HG03354 (cell line): ENCODE data around the gene ZNF512B.

Experiments
- ATAC-seq: cut with Tn5 transposase; IDR thresholded peaks from one replicate; pipeline ENCODE4 v1.9.1; 2021; ENCODE audit warnings: mild to moderate bottlenecking; ENCODE audit not compliant: unreplicated experiment, poor library complexity, severe bottlenecking

ZNF512B gene

GRCh38 chr20:63952210-63952535, 17.6 kb downstream of the ZNF512B start:
- ATAC-seq: no peak

GRCh38 chr20:63951398-63952209, 18.1 kb downstream of the ZNF512B start:
- ATAC-seq: no peak

GRCh38 chr20:63950701-63951397, 18.9 kb downstream of the ZNF512B start:
- no peak for ATAC-seq

GRCh38 chr20:63947638-63948456, 21.9 kb downstream of the ZNF512B start:
- ATAC-seq: no peak

GRCh38 chr20:63946986-63947637, 22.6 kb downstream of the ZNF512B start:
- ATAC-seq: no peak

GRCh38 chr20:63945921-63946920, 23.5 kb downstream of the ZNF512B start:
- ATAC-seq: no peak

GRCh38 chr20:63945031-63945658, 24.6 kb downstream of the ZNF512B start:
- ATAC-seq: no peak

- no peak for ATAC-seq
Measured at GRCh38 chr20:63944078-63944941, 25.4 kb downstream of the ZNF512B start.

- ATAC-seq: no peak
Measured at GRCh38 chr20:63943808-63944077, 26.0 kb downstream of the ZNF512B start.

GRCh38 chr20:63942969-63943807, 26.5 kb downstream of the ZNF512B start:
- no peak for ATAC-seq

GRCh38 chr20:63942250-63942951, 27.3 kb downstream of the ZNF512B start:
- ATAC-seq: no peak

GRCh38 chr20:63941282-63942081, 28.2 kb downstream of the ZNF512B start:
- ATAC-seq: no peak

- ATAC-seq: no peak
Measured at GRCh38 chr20:63940472-63941266, 29.1 kb downstream of the ZNF512B start.

GRCh38 chr20:63940071-63940471, 29.7 kb downstream of the ZNF512B start:
- ATAC-seq: no peak
